HEK293 (cell line): Measurements from ENCODE around the gene HMGB2.

Experiments used
- CTCF ChIA-PET: fragments of 350-600 bp; formaldehyde crosslinking; extraction: SDS; loops from one replicate; lab custom pipeline; 2021; ENCODE audit warnings: antibody characterized with exemption; lab: Yijun Ruan, JAX
- POLR2A ChIA-PET: fragments of 300-600 bp; formaldehyde crosslinking; extraction: SDS; loops from one replicate; lab custom pipeline; 2020; ENCODE audit warnings: antibody characterized with exemption, inconsistent platforms; lab: Yijun Ruan, JAX
- H3K27ac ChIP-seq: fragments of 200-500 bp; sonication (Bioruptor generic); 2 replicates; pipeline ENCODE4 v1.5.1; 2014; ENCODE audit warnings: low read depth, low read length, control low read depth, inconsistent platforms; ENCODE audit errors: extremely low read depth
- H3K36me3 ChIP-seq, 2 experiments: fragments of 200-500 bp in 1 of 2; sonication (Bioruptor generic) in 1 of 2; 1 replicate in 1 of 2; 2 replicates in 1 of 2; pipeline ENCODE4 v1.5.1; 2014 to 2017; ENCODE audit warnings: inconsistent platforms in 2 of 2, low read length in 2 of 2; ENCODE audit not compliant: control insufficient read depth in 2 of 2, insufficient read depth in 1 of 2
- H3K4me1 ChIP-seq: fragments of 200-500 bp; sonication (Bioruptor generic); 2 replicates; pipeline ENCODE4 v1.5.1; 2014; ENCODE audit warnings: mild to moderate bottlenecking, low read length, inconsistent platforms; ENCODE audit not compliant: control insufficient read depth, insufficient read depth
- H3K4me3 ChIP-seq: 2 replicates; pipeline ENCODE4 v1.5.1; 2011; ENCODE audit warnings: low read depth, mild to moderate bottlenecking, control low read depth, low read length, moderate library complexity
- H3K9me3 ChIP-seq: fragments of 200-500 bp; sonication (Bioruptor generic); 2 replicates; pipeline ENCODE4 v1.5.1; 2014; ENCODE audit warnings: low read depth, low read length, inconsistent platforms; ENCODE audit not compliant: control insufficient read depth, insufficient read depth
- HOXC10 ChIP-seq: sonication (generic); formaldehyde crosslinking; IDR thresholded peaks from 2 replicates; pipeline ENCODE4 v1.8.1; 2023; ENCODE audit warnings: mild to moderate bottlenecking, missing genetic modification reagents
- MZF1 ChIP-seq: fragments of 450-650 bp; formaldehyde crosslinking; IDR thresholded peaks from 2 replicates; pipeline ENCODE4 v1.5.1; 2017; ENCODE audit warnings: missing biosample characterization, missing genetic modification characterization, borderline replicate concordance
- OSR2 ChIP-seq: fragments of 450-650 bp; formaldehyde crosslinking; IDR thresholded peaks from 2 replicates; pipeline ENCODE4 v1.5.1; 2016; ENCODE audit warnings: missing biosample characterization, missing genetic modification characterization
- SP2 ChIP-seq: fragments of 450-650 bp; formaldehyde crosslinking; IDR thresholded peaks from 2 replicates; pipeline ENCODE4 v1.5.1; 2016; ENCODE audit warnings: missing biosample characterization, missing genetic modification characterization
- ZBTB8A ChIP-seq: fragments of 450-650 bp; formaldehyde crosslinking; IDR thresholded peaks from 2 replicates; pipeline ENCODE4 v1.5.1; 2016; ENCODE audit warnings: missing biosample characterization, missing genetic modification characterization
- ZEB2 ChIP-seq: fragments of 450-650 bp; formaldehyde crosslinking; IDR thresholded peaks from 2 replicates; pipeline ENCODE4 v1.5.1; 2016; ENCODE audit warnings: missing biosample characterization, missing genetic modification characterization
- ZFHX2 ChIP-seq: fragments of 450-650 bp; formaldehyde crosslinking; conservative IDR thresholded peaks from 2 replicates; pipeline ENCODE4 v1.5.1; 2016; ENCODE audit warnings: missing biosample characterization, missing genetic modification characterization
- ZFP41 ChIP-seq: fragments of 450-650 bp; formaldehyde crosslinking; IDR thresholded peaks from 2 replicates; pipeline ENCODE4 v1.5.1; 2016; ENCODE audit warnings: missing biosample characterization, missing genetic modification characterization, borderline replicate concordance
- ZNF132 ChIP-seq: fragments of 450-650 bp; formaldehyde crosslinking; IDR thresholded peaks from 2 replicates; pipeline ENCODE4 v1.5.1; 2017; ENCODE audit warnings: missing biosample characterization, missing genetic modification characterization, borderline replicate concordance
- ZNF133 ChIP-seq: fragments of 450-650 bp; formaldehyde crosslinking; IDR thresholded peaks from 2 replicates; pipeline ENCODE4 v1.5.1; 2016; ENCODE audit warnings: missing biosample characterization, missing genetic modification characterization
- ZNF157 ChIP-seq: fragments of 450-650 bp; formaldehyde crosslinking; IDR thresholded peaks from 2 replicates; pipeline ENCODE4 v1.5.1; 2016; ENCODE audit warnings: missing biosample characterization, missing genetic modification characterization
- ZNF174 ChIP-seq: fragments of 450-650 bp; formaldehyde crosslinking; IDR thresholded peaks from 2 replicates; pipeline ENCODE4 v1.5.0; 2017; ENCODE audit warnings: missing biosample characterization, mild to moderate bottlenecking, missing genetic modification characterization
- ZNF175 ChIP-seq: fragments of 450-650 bp; formaldehyde crosslinking; IDR thresholded peaks from 2 replicates; pipeline ENCODE4 v1.5.1; 2016; ENCODE audit warnings: missing biosample characterization, missing genetic modification characterization
- ZNF248 ChIP-seq: fragments of 450-650 bp; formaldehyde crosslinking; IDR thresholded peaks from 2 replicates; pipeline ENCODE4 v1.5.1; 2017; ENCODE audit warnings: missing biosample characterization, missing genetic modification characterization
- ZNF366 ChIP-seq: fragments of 450-650 bp; formaldehyde crosslinking; conservative IDR thresholded peaks from 2 replicates; pipeline ENCODE4 v1.5.1; 2016; ENCODE audit warnings: missing biosample characterization, missing genetic modification characterization
- ZNF530 ChIP-seq: fragments of 450-650 bp; formaldehyde crosslinking; IDR thresholded peaks from 2 replicates; pipeline ENCODE4 v1.5.1; 2016; ENCODE audit warnings: low read depth, missing biosample characterization, missing genetic modification characterization
- ZNF776 ChIP-seq: fragments of 450-650 bp; formaldehyde crosslinking; IDR thresholded peaks from 2 replicates; pipeline ENCODE4 v1.5.0; 2017; ENCODE audit warnings: missing biosample characterization, missing genetic modification characterization, borderline replicate concordance
- ZNF837 ChIP-seq: fragments of 450-650 bp; formaldehyde crosslinking; IDR thresholded peaks from 2 replicates; pipeline ENCODE4 v1.5.1; 2016; ENCODE audit warnings: missing biosample characterization, missing genetic modification characterization
- ZSCAN16 ChIP-seq: fragments of 450-650 bp; formaldehyde crosslinking; IDR thresholded peaks from 2 replicates; pipeline ENCODE4 v1.5.1; 2016; ENCODE audit warnings: missing biosample characterization, missing genetic modification characterization
- ZSCAN30 ChIP-seq: fragments of 450-650 bp; IDR thresholded peaks from 2 replicates; pipeline ENCODE4 v1.5.1; 2018; ENCODE audit warnings: missing biosample characterization, mild to moderate bottlenecking, missing genetic modification characterization, moderate library complexity
- TF ChIP-seq, protein P1 (sequence below): fragments of 450-650 bp; formaldehyde crosslinking; IDR thresholded peaks from 2 replicates; pipeline ENCODE4 v1.5.1; 2017; ENCODE audit warnings: missing biosample characterization, mild to moderate bottlenecking, missing genetic modification characterization, moderate library complexity
- TF ChIP-seq, protein P2 (sequence below): fragments of 450-650 bp; formaldehyde crosslinking; IDR thresholded peaks from 2 replicates; pipeline ENCODE4 v1.5.1; 2016; ENCODE audit warnings: missing biosample characterization, missing genetic modification characterization
- TF ChIP-seq, protein P3 (sequence below): fragments of 450-650 bp; formaldehyde crosslinking; conservative IDR thresholded peaks from 2 replicates; pipeline ENCODE4 v1.5.1; 2016; ENCODE audit warnings: low read depth, missing biosample characterization, missing genetic modification characterization
- TF ChIP-seq, protein P4 (sequence below): fragments of 450-650 bp; formaldehyde crosslinking; optimal IDR thresholded peaks from 2 replicates; pipeline ENCODE3; 2016; ENCODE audit warnings: missing biosample characterization, mild to moderate bottlenecking, missing genetic modification characterization
- TF ChIP-seq, protein P5 (sequence below): fragments of 450-650 bp; formaldehyde crosslinking; IDR thresholded peaks from 2 replicates; pipeline ENCODE4 v1.5.1; 2016; ENCODE audit warnings: missing biosample characterization, missing genetic modification characterization

HMGB2 gene

DNA sequence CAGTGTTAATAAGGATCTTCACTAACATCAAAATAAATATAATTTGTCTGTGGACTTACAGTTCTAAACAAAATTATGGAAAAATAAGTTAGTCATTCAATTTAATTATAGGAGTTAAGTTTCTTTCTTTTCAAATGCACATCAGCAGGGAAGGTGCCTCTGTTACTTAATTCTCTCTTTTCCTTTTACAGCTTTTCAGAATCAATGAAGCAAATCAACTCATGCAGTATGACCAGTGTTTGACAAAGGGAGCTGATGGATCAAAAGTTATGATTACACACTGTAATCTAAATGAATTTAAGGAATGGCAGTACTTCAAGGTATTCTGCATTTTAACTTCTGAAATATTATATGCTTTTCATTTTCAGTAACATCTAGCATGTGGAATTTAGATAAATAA is 15.9 kb downstream of the HMGB2 start:
- peaks cover 0 to 61% of the 10 kb centered on the region in 2 experiments for H3K36me3 ChIP-seq
- POLR2A ChIA-PET = interaction anchor here (1.9 kb wide), 1 partner anchor 16 kb away, joined by 13 read pairs; the partner anchor contains the start of gene HMGB2
- CTCF ChIA-PET = interaction anchor here (0.7 to 1.2 kb wide), 2 partner anchors 28 to 102 kb away, joined by 3 to 5 read pairs; no protein-coding TSS in a partner anchor

DNA sequence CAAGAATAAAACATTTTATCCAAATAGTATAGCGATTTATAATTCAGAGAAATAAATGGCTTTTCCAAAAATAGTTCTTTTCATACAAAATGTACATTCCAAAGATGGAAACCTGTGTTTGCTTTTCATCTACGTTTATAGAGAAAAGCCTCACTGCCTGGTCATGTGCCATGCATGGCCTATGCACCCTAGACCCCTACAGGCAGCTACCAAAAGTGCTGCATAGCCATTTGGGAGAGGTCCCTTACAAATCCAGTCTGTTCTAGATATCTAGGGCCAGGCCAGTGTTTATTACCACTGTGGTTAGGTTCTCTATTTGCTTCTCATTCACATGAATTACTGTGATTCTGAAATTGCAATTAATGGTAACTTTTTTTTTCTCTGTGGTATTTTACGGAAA is 17.2 kb downstream of the HMGB2 start:
- Histone ChIP-seq H3K9me3 (no peaks in the 10 kb centered on the region), H3K27ac (no peak overlapping the region), H3K4me1 (no peaks in the 10 kb centered on the region), H3K36me3 (peaks cover 0 to 60% of the 10 kb centered on the region in 2 experiments; a peak in 2 of 3 replicates), H3K4me3 (no peak overlapping the region)
- TF ChIP-seq ZNF133 (tag by site-specific recombination) (no peak), ZSCAN16 (no peak), ZFHX2 (no peak), ZNF366 (tag by site-specific recombination) (no peak), ZSCAN30 (no peak), MZF1 (tag by site-specific recombination) (no peak), ZFP41 (tag by site-specific recombination) (no peak), ZNF248 (tag by site-specific recombination) (no peak), ZNF837 (no peak), SP2 (tag by site-specific recombination) (no peak), ZNF157 (tag by site-specific recombination) (no peak), ZNF175 (tag by site-specific recombination) (no peak), ZEB2 (tag by site-specific recombination) (no peak)
- TF ChIP-seq, protein P1, sequence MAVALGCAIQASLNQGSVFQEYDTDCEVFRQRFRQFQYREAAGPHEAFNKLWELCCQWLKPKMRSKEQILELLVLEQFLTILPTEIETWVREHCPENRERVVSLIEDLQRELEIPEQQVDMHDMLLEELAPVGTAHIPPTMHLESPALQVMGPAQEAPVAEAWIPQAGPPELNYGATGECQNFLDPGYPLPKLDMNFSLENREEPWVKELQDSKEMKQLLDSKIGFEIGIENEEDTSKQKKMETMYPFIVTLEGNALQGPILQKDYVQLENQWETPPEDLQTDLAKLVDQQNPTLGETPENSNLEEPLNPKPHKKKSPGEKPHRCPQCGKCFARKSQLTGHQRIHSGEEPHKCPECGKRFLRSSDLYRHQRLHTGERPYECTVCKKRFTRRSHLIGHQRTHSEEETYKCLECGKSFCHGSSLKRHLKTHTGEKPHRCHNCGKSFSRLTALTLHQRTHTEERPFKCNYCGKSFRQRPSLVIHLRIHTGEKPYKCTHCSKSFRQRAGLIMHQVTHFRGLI (tag by site-specific recombination) = no peak
- TF ChIP-seq, protein P2, sequence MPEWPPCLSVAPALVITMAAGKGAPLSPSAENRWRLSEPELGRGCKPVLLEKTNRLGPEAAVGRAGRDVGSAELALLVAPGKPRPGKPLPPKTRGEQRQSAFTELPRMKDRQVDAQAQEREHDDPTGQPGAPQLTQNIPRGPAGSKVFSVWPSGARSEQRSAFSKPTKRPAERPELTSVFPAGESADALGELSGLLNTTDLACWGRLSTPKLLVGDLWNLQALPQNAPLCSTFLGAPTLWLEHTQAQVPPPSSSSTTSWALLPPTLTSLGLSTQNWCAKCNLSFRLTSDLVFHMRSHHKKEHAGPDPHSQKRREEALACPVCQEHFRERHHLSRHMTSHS (tag by site-specific recombination) = no peak
- TF ChIP-seq, protein P3, sequence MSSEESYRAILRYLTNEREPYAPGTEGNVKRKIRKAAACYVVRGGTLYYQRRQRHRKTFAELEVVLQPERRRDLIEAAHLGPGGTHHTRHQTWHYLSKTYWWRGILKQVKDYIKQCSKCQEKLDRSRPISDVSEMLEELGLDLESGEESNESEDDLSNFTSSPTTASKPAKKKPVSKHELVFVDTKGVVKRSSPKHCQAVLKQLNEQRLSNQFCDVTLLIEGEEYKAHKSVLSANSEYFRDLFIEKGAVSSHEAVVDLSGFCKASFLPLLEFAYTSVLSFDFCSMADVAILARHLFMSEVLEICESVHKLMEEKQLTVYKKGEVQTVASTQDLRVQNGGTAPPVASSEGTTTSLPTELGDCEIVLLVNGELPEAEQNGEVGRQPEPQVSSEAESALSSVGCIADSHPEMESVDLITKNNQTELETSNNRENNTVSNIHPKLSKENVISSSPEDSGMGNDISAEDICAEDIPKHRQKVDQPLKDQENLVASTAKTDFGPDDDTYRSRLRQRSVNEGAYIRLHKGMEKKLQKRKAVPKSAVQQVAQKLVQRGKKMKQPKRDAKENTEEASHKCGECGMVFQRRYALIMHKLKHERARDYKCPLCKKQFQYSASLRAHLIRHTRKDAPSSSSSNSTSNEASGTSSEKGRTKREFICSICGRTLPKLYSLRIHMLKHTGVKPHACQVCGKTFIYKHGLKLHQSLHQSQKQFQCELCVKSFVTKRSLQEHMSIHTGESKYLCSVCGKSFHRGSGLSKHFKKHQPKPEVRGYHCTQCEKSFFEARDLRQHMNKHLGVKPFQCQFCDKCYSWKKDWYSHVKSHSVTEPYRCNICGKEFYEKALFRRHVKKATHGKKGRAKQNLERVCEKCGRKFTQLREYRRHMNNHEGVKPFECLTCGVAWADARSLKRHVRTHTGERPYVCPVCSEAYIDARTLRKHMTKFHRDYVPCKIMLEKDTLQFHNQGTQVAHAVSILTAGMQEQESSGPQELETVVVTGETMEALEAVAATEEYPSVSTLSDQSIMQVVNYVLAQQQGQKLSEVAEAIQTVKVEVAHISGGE = no peak
- POLR2A ChIA-PET = no interaction called here
- CTCF ChIA-PET = interaction anchor here (0.6 to 1.1 kb wide), 4 partner anchors 24 to 347 kb away, joined by 3 to 5 read pairs (median 3); no protein-coding TSS in a partner anchor

More for the DNA sequence above, 15.9 kb downstream of the HMGB2 start:
- TF ChIP-seq, protein P2 (tag by site-specific recombination) = no peak
- TF ChIP-seq OSR2 (tag by site-specific recombination) = no peak
- TF ChIP-seq HOXC10 (CRISPR knock-in tag) = no peak
- TF ChIP-seq MZF1 (tag by site-specific recombination) = no peak
- TF ChIP-seq, protein P4, sequence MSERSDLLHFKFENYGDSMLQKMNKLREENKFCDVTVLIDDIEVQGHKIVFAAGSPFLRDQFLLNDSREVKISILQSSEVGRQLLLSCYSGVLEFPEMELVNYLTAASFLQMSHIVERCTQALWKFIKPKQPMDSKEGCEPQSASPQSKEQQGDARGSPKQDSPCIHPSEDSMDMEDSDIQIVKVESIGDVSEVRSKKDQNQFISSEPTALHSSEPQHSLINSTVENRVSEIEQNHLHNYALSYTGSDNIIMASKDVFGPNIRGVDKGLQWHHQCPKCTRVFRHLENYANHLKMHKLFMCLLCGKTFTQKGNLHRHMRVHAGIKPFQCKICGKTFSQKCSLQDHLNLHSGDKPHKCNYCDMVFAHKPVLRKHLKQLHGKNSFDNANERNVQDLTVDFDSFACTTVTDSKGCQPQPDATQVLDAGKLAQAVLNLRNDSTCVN = no peak
- no peak for TF ChIP-seq ZNF174 (tag by site-specific recombination)
- TF ChIP-seq, protein P5, sequence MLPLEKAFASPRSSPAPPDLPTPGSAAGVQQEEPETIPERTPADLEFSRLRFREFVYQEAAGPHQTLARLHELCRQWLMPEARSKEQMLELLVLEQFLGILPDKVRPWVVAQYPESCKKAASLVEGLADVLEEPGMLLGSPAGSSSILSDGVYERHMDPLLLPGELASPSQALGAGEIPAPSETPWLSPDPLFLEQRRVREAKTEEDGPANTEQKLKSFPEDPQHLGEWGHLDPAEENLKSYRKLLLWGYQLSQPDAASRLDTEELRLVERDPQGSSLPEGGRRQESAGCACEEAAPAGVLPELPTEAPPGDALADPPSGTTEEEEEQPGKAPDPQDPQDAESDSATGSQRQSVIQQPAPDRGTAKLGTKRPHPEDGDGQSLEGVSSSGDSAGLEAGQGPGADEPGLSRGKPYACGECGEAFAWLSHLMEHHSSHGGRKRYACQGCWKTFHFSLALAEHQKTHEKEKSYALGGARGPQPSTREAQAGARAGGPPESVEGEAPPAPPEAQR (tag by site-specific recombination) = no peak
- no peak for TF ChIP-seq ZNF132 (tag by site-specific recombination)
- TF ChIP-seq ZNF776 (tag by site-specific recombination) = no peak
- no peak for TF ChIP-seq ZBTB8A
- TF ChIP-seq ZSCAN16 = no peak
- no peak for TF ChIP-seq ZNF530 (tag by site-specific recombination)
- TF ChIP-seq, all 188 proteins: peak for 0
- Histone ChIP-seq H3K27ac (no peak overlapping the region), H3K9me3 (no peaks in the 10 kb centered on the region), H3K4me1 (no peaks in the 10 kb centered on the region), H3K4me3 (no peak overlapping the region)
